A673 (cell line): Measurements from ENCODE around the gene PDE6G. TPM values are rescaled to one million over a fixed set of nuclear protein-coding genes. Genes with fewer than 3 reads are reported as not detected.

Experiments
- BruUV-seq: library from RNA; stranded (reverse); fragments of 400-500 nt; replicated peaks from 2 replicates; lab custom pipeline; 2021; lab: Mats Ljungman, UMichigan
- CTCF ChIA-PET: fragments of 300-600 bp; sonication (Branson Sonifier 250); formaldehyde crosslinking; loops from one replicate; lab custom pipeline; 2022; ENCODE audit warnings: antibody characterized with exemption; lab: Charles Lee
- POLR2A ChIA-PET: fragments of 300-600 bp; sonication (Branson Sonifier 250); formaldehyde crosslinking; loops from one replicate; lab custom pipeline; 2022; ENCODE audit warnings: antibody characterized with exemption; ENCODE audit not compliant: low non-redundant PET; lab: Charles Lee
- DNase-seq: peaks from one replicate; pipeline ENCODE4 v3.0.0-alpha.2; 2015; ENCODE audit warnings: low spot score
- H3K27ac ChIP-seq: fragments of 200-600 bp; sonication (generic); 2 replicates; pipeline ENCODE4 v1.5.1; 2016; ENCODE audit warnings: mixed run types, low read depth, mild to moderate bottlenecking, mixed read lengths, antibody characterized with exemption, low read length; ENCODE audit not compliant: poor library complexity, severe bottlenecking
- H3K27me3 ChIP-seq: fragments of 200-600 bp; sonication (generic); replicated peaks from 2 replicates; pipeline ENCODE4 v1.6.1; 2017; ENCODE audit warnings: mixed run types, low read depth, mild to moderate bottlenecking, mixed read lengths, antibody characterized with exemption, low read length; ENCODE audit not compliant: insufficient read depth, poor library complexity
- H3K36me3 ChIP-seq: fragments of 200-600 bp; sonication (generic); 2 replicates; pipeline ENCODE4 v1.6.1; 2016; ENCODE audit warnings: mixed run types, mild to moderate bottlenecking, mixed read lengths, antibody characterized with exemption, low read length; ENCODE audit not compliant: insufficient read depth, poor library complexity, severe bottlenecking
- H3K4me1 ChIP-seq: fragments of 200-600 bp; sonication (generic); 2 replicates; pipeline ENCODE4 v1.6.1; 2017; ENCODE audit warnings: mixed run types, mild to moderate bottlenecking, mixed read lengths, antibody characterized with exemption, low read length; ENCODE audit not compliant: insufficient read depth, poor library complexity, severe bottlenecking
- H3K4me3 ChIP-seq: fragments of 200-600 bp; sonication (generic); 2 replicates; pipeline ENCODE4 v1.5.1; 2016; ENCODE audit warnings: low read depth, mixed run types, mild to moderate bottlenecking, mixed read lengths, low read length; ENCODE audit not compliant: poor library complexity, severe bottlenecking
- H3K9me3 ChIP-seq: fragments of 200-600 bp; sonication (generic); 2 replicates; pipeline ENCODE4 v1.6.1; 2016; ENCODE audit warnings: mixed run types, low read depth, mild to moderate bottlenecking, mixed read lengths, antibody characterized with exemption, low read length; ENCODE audit not compliant: poor library complexity, severe bottlenecking
- EZH2 ChIP-seq: fragments of 200-600 bp; sonication (generic); IDR thresholded peaks from 2 replicates; pipeline ENCODE4 v1.6.1; 2017; ENCODE audit warnings: borderline replicate concordance, low read depth, mild to moderate bottlenecking, mixed read lengths, antibody characterized with exemption, low read length; ENCODE audit not compliant: poor library complexity, severe bottlenecking
- intact Hi-C: fragments of 100-400 bp; cut with micrococcal nuclease; formaldehyde crosslinking; loops from one replicate; pipeline ENCODE4 v1.10.0; 2022; ENCODE audit not compliant: unreplicated experiment
- total RNA-seq: library from RNA; stranded (reverse); gene quantifications from 2 replicates; pipeline ENCODE4 v1.2.3, GENCODE V29; 2021
- TF ChIP-seq, protein P1 (sequence below): fragments of 300-800, 200-600 bp; sonication (generic); conservative IDR thresholded peaks from 2 replicates; pipeline ENCODE4 v1.5.1; 2017; ENCODE audit warnings: low read depth, mild to moderate bottlenecking, antibody characterized with exemption, low read length, moderate library complexity, mixed read lengths

Gene PDE6G
- total RNA-seq, 1 experiment from 2014 or later = 0.43 TPM

DNA sequence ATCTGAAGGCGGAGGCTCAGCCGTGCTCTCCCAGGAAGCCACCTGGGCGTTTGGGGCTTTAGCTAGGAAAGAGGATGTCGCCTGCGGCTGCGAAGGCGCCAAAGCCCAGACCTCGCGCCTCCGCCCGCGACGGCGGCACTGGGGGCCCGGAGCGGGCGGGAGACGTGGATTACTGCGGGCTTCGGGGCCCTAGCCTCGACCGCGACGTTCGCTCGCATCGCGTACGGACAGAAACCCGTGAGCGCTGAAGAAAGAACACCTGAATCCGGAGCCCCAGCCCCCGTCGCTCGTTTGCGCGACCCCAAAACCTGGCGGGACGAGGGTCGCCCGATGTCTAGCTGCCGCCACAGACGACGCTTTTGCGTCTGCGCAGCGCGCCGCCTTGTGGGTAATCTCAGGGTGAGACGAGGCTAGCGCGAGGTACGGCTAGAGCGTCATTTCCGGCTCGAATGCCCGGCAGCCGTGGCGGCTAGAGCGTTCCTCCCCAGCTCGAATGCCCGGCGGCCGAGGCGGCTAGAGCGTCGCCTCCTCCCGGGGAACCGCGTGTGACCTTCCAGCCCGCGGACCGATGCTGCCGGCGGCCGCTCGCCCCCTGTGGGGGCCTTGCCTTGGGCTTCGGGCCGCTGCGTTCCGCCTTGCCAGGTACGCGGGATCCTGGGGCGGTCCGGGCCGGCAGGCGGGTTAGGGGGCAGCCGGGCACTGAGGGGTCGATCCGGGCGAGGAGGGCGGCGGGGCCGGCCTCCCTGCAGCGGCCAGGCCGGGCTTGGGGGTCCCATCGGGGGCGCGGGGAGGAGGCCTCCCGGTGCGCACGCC, 46.8 kb upstream of the PDE6G start, which contains the start of gene MRPL12:
TSS of gene MRPL12 (plus strand) at position 434 of the 813 bp plus-strand sequence. CDS start at position 569, 135 bp downstream.
- no peaks in the 10 kb centered on the region for H3K9me3 ChIP-seq
- TF ChIP-seq EZH2 = no peak
- TF ChIP-seq, protein P1, sequence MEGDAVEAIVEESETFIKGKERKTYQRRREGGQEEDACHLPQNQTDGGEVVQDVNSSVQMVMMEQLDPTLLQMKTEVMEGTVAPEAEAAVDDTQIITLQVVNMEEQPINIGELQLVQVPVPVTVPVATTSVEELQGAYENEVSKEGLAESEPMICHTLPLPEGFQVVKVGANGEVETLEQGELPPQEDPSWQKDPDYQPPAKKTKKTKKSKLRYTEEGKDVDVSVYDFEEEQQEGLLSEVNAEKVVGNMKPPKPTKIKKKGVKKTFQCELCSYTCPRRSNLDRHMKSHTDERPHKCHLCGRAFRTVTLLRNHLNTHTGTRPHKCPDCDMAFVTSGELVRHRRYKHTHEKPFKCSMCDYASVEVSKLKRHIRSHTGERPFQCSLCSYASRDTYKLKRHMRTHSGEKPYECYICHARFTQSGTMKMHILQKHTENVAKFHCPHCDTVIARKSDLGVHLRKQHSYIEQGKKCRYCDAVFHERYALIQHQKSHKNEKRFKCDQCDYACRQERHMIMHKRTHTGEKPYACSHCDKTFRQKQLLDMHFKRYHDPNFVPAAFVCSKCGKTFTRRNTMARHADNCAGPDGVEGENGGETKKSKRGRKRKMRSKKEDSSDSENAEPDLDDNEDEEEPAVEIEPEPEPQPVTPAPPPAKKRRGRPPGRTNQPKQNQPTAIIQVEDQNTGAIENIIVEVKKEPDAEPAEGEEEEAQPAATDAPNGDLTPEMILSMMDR = no peak
- no peaks in the 10 kb centered on the region for H3K27me3 ChIP-seq
- ChIA-PET POLR2A (no interaction called here), CTCF (no interaction called here)
- peak; percentile 97 for DNase-seq
- peak within 1 kb of the TSS; percentile 97 for H3K27ac ChIP-seq
- peaks cover 69% of the 10 kb centered on the region for H3K36me3 ChIP-seq
- intact Hi-C loops = no loop called here
- peaks cover 23% of the 10 kb centered on the region for H3K4me1 ChIP-seq
- BruUV-seq = no TSS peak
- H3K4me3 ChIP-seq = peak within 1 kb of the TSS; percentile 98

DNA sequence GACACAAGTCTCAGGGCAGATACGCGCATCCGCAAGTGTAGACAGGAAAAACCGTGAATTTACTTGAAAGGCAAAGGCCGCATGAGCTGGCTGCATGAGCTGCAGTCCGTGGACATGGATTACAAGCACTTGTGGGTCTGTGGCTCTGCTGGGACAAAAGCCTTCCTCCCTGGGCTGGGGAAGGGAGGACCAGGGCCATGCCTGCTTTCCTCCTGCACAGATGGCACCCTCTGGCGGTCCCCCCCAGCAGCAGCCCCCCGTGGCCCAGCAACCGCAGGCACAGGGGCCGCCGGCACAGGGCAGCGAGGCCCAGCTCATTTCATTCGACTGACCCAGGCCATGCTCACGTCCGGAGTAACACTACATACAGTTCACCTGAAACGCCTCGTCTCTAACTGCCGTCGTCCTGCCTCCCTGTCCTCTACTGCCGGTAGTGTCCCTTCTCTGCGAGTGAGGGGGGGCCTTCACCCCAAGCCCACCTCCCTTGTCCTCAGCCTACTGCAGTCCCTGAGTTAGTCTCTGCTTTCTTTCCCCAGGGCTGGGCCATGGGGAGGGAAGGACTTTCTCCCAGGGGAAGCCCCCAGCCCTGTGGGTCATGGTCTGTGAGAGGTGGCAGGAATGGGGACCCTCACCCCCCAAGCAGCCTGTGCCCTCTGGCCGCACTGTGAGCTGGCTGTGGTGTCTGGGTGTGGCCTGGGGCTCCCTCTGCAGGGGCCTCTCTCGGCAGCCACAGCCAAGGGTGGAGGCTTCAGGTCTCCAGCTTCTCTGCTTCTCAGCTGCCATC, 45.1 kb upstream of the PDE6G start:
- H3K36me3 ChIP-seq = peaks cover 62% of the 10 kb centered on the region
- intact Hi-C loops = no loop called here

More for the DNA sequence above, 45.1 kb upstream of the PDE6G start:
- TF ChIP-seq EZH2 = no peak
- TF ChIP-seq, protein P1 = 0 out of 2 replicates have a peak, but pooled peaks have one; percentile 9
- BruUV-seq = no TSS peak
- peak overlapping the region; percentile 97 for H3K27ac ChIP-seq
- H3K4me1 ChIP-seq = peaks cover 23% of the 10 kb centered on the region
- ChIA-PET CTCF (no interaction called here), POLR2A (interaction anchor here (0.7 kb wide), 1 partner anchor 365 kb away, joined by 3 read pairs; no protein-coding TSS in a partner anchor)
- no peak for DNase-seq
- H3K27me3 ChIP-seq = no peaks in the 10 kb centered on the region
- peak overlapping the region; percentile 98 for H3K4me3 ChIP-seq
- no peaks in the 10 kb centered on the region for H3K9me3 ChIP-seq
